ENCODE data around the gene CD151. TPM values are rescaled to one million over a fixed set of nuclear protein-coding genes. Genes with fewer than 3 reads are reported as not detected.
A peak's percentile ranks its signal among the peaks of the same experiment; 100 is the strongest.

The CD151 gene
- total RNA-seq, 1 experiment from 2014 or later = 115 TPM

DNA sequence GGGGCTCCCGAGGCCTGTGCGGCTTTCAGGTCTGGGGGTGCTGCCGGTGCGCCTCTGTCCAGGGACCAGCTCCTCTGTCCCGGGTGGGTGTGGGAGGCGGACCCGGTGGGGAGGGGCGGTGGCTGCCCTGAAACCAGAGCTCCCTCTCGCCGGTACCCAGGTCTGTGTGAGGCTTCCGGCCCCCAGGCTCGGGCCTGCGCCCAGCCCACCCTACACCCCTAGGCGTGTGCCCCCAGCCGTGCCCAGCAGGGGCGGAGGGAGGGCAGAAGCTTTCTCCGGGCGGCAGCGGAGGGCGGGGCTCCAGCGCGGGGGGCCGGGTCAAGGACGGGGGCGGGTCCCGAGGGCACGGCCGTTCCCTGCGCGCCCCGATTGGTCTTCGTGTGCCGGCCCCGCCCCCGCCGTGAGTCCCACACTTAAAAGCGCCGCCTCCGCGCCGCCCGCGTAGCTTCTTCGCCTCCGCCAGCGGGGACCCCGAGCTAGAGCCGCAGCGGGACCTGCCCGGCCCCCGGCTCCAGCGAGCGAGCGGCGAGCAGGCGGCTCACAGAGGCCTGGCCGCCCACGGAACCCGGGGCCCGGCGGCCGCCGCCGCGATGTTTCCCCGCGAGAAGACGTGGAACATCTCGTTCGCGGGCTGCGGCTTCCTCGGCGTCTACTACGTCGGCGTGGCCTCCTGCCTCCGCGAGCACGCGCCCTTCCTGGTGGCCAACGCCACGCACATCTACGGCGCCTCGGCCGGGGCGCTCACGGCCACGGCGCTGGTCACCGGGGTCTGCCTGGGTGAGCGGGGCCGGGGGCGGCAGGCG, 13.4 kb upstream of the CD151 start (continued):
- TF ChIP-seq, protein P1, sequence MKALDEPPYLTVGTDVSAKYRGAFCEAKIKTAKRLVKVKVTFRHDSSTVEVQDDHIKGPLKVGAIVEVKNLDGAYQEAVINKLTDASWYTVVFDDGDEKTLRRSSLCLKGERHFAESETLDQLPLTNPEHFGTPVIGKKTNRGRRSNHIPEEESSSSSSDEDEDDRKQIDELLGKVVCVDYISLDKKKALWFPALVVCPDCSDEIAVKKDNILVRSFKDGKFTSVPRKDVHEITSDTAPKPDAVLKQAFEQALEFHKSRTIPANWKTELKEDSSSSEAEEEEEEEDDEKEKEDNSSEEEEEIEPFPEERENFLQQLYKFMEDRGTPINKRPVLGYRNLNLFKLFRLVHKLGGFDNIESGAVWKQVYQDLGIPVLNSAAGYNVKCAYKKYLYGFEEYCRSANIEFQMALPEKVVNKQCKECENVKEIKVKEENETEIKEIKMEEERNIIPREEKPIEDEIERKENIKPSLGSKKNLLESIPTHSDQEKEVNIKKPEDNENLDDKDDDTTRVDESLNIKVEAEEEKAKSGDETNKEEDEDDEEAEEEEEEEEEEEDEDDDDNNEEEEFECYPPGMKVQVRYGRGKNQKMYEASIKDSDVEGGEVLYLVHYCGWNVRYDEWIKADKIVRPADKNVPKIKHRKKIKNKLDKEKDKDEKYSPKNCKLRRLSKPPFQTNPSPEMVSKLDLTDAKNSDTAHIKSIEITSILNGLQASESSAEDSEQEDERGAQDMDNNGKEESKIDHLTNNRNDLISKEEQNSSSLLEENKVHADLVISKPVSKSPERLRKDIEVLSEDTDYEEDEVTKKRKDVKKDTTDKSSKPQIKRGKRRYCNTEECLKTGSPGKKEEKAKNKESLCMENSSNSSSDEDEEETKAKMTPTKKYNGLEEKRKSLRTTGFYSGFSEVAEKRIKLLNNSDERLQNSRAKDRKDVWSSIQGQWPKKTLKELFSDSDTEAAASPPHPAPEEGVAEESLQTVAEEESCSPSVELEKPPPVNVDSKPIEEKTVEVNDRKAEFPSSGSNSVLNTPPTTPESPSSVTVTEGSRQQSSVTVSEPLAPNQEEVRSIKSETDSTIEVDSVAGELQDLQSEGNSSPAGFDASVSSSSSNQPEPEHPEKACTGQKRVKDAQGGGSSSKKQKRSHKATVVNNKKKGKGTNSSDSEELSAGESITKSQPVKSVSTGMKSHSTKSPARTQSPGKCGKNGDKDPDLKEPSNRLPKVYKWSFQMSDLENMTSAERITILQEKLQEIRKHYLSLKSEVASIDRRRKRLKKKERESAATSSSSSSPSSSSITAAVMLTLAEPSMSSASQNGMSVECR (CRISPR knock-in tag; IDR thresholded peaks at IDR 0.05; ENCODE audit: borderline replicate concordance) = 0 out of 2 replicates have a peak, but pooled peaks have one; percentile 23
- TF ChIP-seq ZNF263 (CRISPR knock-in tag; IDR thresholded peaks at IDR 0.05; ENCODE audit: low read depth) (no peak), ERG (CRISPR knock-in tag; IDR thresholded peaks at IDR 0.05) (no peak), NFATC4 (CRISPR knock-in tag; IDR thresholded peaks at IDR 0.05) (0 out of 2 replicates have a peak, but pooled peaks have one; percentile 33), MXD4 (CRISPR knock-in tag; IDR thresholded peaks at IDR 0.05; ENCODE audit: borderline replicate concordance) (no peak), ATF3 (CRISPR knock-in tag; conservative IDR thresholded peaks at IDR 0.05) (no peak), ZNF121 (CRISPR knock-in tag; IDR thresholded peaks at IDR 0.05) (no peak), E2F4 (CRISPR knock-in tag; IDR thresholded peaks at IDR 0.05; ENCODE audit: borderline replicate concordance, low read depth) (no peak), PREB (CRISPR knock-in tag; IDR thresholded peaks at IDR 0.05; ENCODE audit: borderline replicate concordance) (no peak), IRF1 (CRISPR knock-in tag; IDR thresholded peaks at IDR 0.05) (no peak), ZNF317 (CRISPR knock-in tag; IDR thresholded peaks at IDR 0.05; ENCODE audit: borderline replicate concordance, low read depth) (0 out of 2 replicates have a peak, but pooled peaks have one; percentile 53), USF1 (CRISPR knock-in tag; IDR thresholded peaks at IDR 0.05) (no peak), ZNF423 (CRISPR knock-in tag; IDR thresholded peaks at IDR 0.05) (peak; percentile 81; the same call in 1 of the 2 replicates), SMAD4 (CRISPR knock-in tag; IDR thresholded peaks at IDR 0.05) (no peak), E2F5 (CRISPR knock-in tag; IDR thresholded peaks at IDR 0.05) (0 out of 2 replicates have a peak, but pooled peaks have one; percentile 44), TCF7 (CRISPR knock-in tag; IDR thresholded peaks at IDR 0.05; ENCODE audit: low read depth) (no peak; the same call in 1 of the 2 replicates), AR (CRISPR knock-in tag; IDR thresholded peaks at IDR 0.05) (no peak), ETV6 (CRISPR knock-in tag; IDR thresholded peaks at IDR 0.05) (peak; percentile 35; the same call in 1 of the 2 replicates), NR2C2 (CRISPR knock-in tag; IDR thresholded peaks at IDR 0.05) (no peak), ESRRA (CRISPR knock-in tag; IDR thresholded peaks at IDR 0.05; ENCODE audit: borderline replicate concordance) (no peak)
- TF ChIP-seq, protein P2, sequence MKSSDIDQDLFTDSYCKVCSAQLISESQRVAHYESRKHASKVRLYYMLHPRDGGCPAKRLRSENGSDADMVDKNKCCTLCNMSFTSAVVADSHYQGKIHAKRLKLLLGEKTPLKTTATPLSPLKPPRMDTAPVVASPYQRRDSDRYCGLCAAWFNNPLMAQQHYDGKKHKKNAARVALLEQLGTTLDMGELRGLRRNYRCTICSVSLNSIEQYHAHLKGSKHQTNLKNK (CRISPR knock-in tag; IDR thresholded peaks at IDR 0.05) = no peak

Data from WTC11 (cell line).